Pons (tissue), 1 donor: ENCODE results near the gene GABRG3.
"Not testable (repeated sequence)": the region's sequence is repeated elsewhere in the genome, so short reads cannot be mapped to it uniquely, and the experiment has no call there.

Experiments used
- DNase-seq: peaks from one replicate; pipeline ENCODE4 v3.0.0-alpha.2; 2016; ENCODE audit warnings: low spot score

GABRG3 gene

GRCh38 chr15:27003003-27003402, 32.0 kb downstream of the GABRG3 start:
- DNase-seq: not testable (repeated sequence)

- not testable (repeated sequence) for DNase-seq
Measured at GRCh38 chr15:27004226-27004625, 33.2 kb downstream of the GABRG3 start.

GRCh38 chr15:27017168-27017809, 46.3 kb downstream of the GABRG3 start:
- DNase-seq: peak; percentile 75

GRCh38 chr15:27019687-27020086, 48.7 kb downstream of the GABRG3 start:
- no peak for DNase-seq

- DNase-seq: no peak
Measured at GRCh38 chr15:27025481-27025966, 54.5 kb downstream of the GABRG3 start.

GRCh38 chr15:27027229-27027628, 56.2 kb downstream of the GABRG3 start:
- DNase-seq: no peak

GRCh38 chr15:27028858-27029477, 58.0 kb downstream of the GABRG3 start:
- DNase-seq: no peak

GRCh38 chr15:27036210-27036609, 65.2 kb downstream of the GABRG3 start:
- no peak for DNase-seq

GRCh38 chr15:27037501-27037900, 66.5 kb downstream of the GABRG3 start:
- no peak for DNase-seq

GRCh38 chr15:27039152-27039551, 68.2 kb downstream of the GABRG3 start:
- no peak for DNase-seq

GRCh38 chr15:27042230-27042629, 71.2 kb downstream of the GABRG3 start:
- no peak for DNase-seq

GRCh38 chr15:27042646-27043045, 71.7 kb downstream of the GABRG3 start:
- DNase-seq: no peak

- DNase-seq: no peak
Measured at GRCh38 chr15:27043770-27044169, 72.8 kb downstream of the GABRG3 start.

GRCh38 chr15:27045796-27046195, 74.8 kb downstream of the GABRG3 start:
- no peak for DNase-seq

- DNase-seq: no peak
Measured at GRCh38 chr15:27046880-27047279, 75.9 kb downstream of the GABRG3 start.

GRCh38 chr15:27050163-27050562, 79.2 kb downstream of the GABRG3 start:
- no peak for DNase-seq

- no peak for DNase-seq
Measured at GRCh38 chr15:27054426-27054825, 83.4 kb downstream of the GABRG3 start.

GRCh38 chr15:27057904-27058645, 87.1 kb downstream of the GABRG3 start:
- DNase-seq: no peak

- DNase-seq: no peak
Measured at GRCh38 chr15:27058939-27059338, 88.0 kb downstream of the GABRG3 start.

- DNase-seq: peak; percentile 60
Measured at GRCh38 chr15:27059610-27060202, 88.7 kb downstream of the GABRG3 start.

- no peak for DNase-seq
Measured at GRCh38 chr15:27061739-27062138, 90.8 kb downstream of the GABRG3 start.

- DNase-seq: no peak
Measured at GRCh38 chr15:27062951-27063350, 92.0 kb downstream of the GABRG3 start.

GRCh38 chr15:27064080-27064479, 93.1 kb downstream of the GABRG3 start:
- no peak for DNase-seq
